ENCODE measurements around the gene CATSPERZ.
A peak's percentile ranks its signal among the peaks of the same experiment; 100 is the strongest.

The CATSPERZ gene

DNA sequence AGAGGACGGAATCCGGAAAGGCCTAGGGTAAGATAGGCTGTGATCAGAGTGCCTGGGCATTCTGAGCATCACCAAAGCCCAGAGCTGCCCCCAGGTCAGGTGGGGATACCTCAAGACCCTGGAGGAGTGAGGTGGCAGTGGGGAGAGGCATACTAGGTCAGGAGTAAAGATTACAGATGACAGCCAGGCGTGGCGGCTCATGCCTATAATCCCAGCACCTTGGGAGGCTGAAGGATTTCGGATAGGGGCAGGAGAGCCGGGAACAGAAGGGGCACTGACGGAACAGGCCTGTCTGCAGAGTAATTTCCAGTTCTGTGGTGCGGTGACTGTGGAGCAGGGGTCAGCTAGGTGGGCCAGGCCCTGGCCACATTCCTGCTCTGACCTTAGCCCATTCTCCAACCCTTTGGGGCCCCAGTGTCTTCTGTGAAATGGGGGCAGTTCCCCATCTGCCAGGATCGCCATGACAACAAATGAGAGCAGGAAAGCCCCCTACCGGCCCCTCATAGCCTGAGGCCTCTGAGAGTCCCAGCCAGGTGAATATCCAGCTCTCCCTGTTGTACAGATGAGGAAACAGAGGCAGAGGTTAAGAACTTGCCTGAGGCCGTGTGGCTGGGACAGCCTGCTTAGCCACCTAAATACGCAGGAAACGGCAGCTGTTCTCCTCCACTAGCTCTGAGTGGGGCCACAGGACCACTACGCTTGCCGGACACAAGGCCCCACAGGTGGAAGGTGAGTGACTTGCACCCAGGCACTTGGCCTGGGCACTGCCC lies 24.9 kb upstream of the CATSPERZ start:
- H3K4me1 Mint-ChIP-seq = peaks cover 4% of the 10 kb centered on the region
- H3K27ac Mint-ChIP-seq = no peak overlapping the region
- no peak overlapping the region for H3K4me3 Mint-ChIP-seq
- no peaks in the 10 kb centered on the region for H3K9me3 Mint-ChIP-seq
- H3K36me3 Mint-ChIP-seq (ENCODE audit: low read depth) = peaks cover 9% of the 10 kb centered on the region
- H3K27me3 Mint-ChIP-seq (ENCODE audit: low read depth) = no peaks in the 10 kb centered on the region
- no peak for TF ChIP-seq CTCF (IDR thresholded peaks at IDR 0.05; ENCODE audit: unreplicated experiment in 3 of 3)

GRCh38 chr11:64275841-64276240 lies 24.3 kb upstream of the CATSPERZ start:
- no peaks in the 10 kb centered on the region for H3K27me3 Mint-ChIP-seq (ENCODE audit: low read depth)
- H3K9me3 Mint-ChIP-seq = no peaks in the 10 kb centered on the region
- peaks cover 9% of the 10 kb centered on the region for H3K36me3 Mint-ChIP-seq (ENCODE audit: low read depth)
- TF ChIP-seq CTCF (IDR thresholded peaks at IDR 0.05; ENCODE audit: unreplicated experiment in 3 of 3) = no peak
- no peak overlapping the region for H3K4me3 Mint-ChIP-seq
- H3K4me1 Mint-ChIP-seq = peaks cover 4% of the 10 kb centered on the region
- H3K27ac Mint-ChIP-seq = no peak overlapping the region

DNA sequence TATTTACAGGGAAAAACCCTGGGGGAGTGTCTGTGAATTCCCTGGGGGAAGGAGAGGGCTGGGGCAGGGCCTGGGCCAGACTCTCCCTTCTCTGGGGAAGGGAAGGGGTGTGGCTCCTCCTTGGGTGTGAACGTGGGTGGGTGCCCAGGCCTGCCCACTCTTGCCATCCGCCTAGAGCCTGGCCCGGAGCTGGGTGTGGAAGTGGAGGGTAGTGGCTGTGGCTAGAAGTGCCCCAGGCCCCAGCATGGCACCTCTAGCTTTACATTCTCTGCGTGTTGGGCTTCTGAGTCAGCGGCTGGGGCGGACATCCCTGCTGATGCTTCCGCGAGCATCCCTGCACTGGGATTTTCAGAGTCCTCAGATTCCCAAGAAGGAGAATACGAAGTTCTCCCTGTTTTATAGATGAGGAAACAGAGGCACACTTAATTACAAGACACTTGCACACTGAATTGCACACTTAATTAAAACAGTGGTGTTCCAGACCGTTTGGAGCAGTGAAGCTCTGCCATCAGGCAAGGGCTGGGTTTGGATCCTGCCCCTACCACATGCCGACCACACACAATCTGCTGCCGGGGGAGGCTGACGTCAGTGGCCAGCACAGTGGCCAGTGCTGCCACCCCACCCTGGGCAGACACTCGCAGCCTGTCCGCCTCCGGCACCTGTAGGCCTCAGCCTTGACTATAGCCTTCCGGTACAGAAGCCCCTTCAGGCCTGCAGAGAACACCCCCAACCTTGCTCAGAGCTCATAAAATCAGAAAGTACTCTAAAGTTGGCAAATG lies 23.3 kb upstream of the CATSPERZ start:
- Mint-ChIP-seq H3K9me3 (no peaks in the 10 kb centered on the region), H3K4me3 (no peak overlapping the region), H3K4me1 (peaks cover 4% of the 10 kb centered on the region), H3K27ac (no peak overlapping the region), H3K36me3 (ENCODE audit: low read depth) (peaks cover 18% of the 10 kb centered on the region), H3K27me3 (ENCODE audit: low read depth) (no peaks in the 10 kb centered on the region)
- TF ChIP-seq CTCF (IDR thresholded peaks at IDR 0.05; ENCODE audit: unreplicated experiment in 3 of 3) = no peak

DNA sequence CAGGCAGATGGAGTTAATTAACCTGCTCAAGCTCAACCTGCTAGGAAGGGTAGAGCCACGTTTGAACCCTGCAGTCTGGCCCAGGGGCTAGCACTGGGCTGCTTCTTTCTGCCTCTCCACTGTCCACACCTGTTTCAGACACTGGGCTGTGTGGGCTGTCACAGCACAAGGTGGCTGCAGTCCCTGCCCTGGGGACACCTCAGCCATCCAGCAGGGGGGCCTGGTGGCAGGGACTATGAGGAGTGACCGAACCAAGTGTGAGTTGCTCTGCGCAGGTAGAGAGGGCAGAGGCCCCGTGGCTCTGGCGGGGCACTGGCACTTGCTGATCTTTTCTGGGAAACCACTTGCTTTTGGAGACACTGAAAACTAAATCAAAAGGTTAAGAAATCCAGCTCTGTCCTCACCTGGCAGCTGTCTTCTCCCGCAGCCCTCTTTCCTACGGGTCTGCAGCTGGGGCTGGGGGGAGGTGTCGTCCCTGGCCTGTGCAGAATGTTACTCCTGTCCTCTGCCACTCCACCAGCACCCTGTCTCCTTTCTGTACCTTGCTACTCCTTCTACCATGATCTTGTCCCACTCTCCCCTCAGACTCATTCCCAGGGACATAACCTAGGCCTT lies 21.5 kb upstream of the CATSPERZ start:
- TF ChIP-seq CTCF (IDR thresholded peaks at IDR 0.05; ENCODE audit: unreplicated experiment in 3 of 3) = no peak
- H3K4me1 Mint-ChIP-seq = peaks cover 4% of the 10 kb centered on the region
- H3K27me3 Mint-ChIP-seq (ENCODE audit: low read depth) = no peaks in the 10 kb centered on the region
- peak overlapping the region in 1 of 3 experiments; percentile 16 for H3K27ac Mint-ChIP-seq
- peaks cover 24% of the 10 kb centered on the region for H3K36me3 Mint-ChIP-seq (ENCODE audit: low read depth)
- H3K4me3 Mint-ChIP-seq = no peak overlapping the region
- no peaks in the 10 kb centered on the region for H3K9me3 Mint-ChIP-seq

DNA sequence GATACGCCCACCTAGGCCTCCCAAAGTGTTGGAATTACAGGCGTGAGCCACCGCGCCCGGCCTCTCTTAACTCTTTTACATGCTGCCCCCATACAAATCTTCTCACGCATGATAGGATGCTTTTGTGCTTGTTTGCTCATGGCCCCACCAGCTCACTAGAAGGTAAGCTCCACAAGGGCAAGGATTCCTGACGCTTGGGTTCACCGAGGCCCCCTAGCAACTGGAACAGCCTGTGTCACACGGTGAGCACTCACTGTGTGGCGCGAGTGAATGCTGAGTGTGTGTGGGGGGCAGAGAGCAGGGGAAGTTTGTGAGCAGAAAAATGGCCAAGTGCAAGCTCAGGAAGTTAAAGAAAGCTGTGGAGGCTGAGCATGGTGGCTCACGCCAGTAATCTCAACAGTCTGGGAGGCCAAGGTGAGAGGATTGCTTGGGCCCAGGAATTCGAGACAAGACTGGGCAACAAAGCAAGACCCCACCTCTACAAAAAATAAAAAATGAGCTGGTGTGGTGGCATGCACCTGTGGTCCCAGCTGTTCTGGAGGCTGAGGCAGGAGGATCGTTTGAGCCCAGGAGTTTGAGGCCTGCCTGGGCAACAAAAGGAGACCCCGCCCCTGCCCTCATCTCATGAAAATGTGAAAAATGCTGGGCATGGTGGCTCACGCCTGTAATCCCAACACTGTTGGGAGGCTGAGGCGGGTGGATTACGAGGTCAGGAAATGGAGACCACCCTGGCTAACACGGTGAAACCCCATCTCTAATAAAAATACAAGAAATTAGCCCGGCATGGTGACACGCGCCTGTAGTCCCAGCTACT lies 18.0 kb upstream of the CATSPERZ start:
- H3K4me3 Mint-ChIP-seq = peak overlapping the region; percentile 49 to 75 (median 56)
- H3K4me1 Mint-ChIP-seq = peaks cover 12% of the 10 kb centered on the region
- no peak for TF ChIP-seq CTCF (IDR thresholded peaks at IDR 0.05; ENCODE audit: unreplicated experiment in 3 of 3)
- no peaks in the 10 kb centered on the region for H3K9me3 Mint-ChIP-seq
- no peak overlapping the region for H3K27ac Mint-ChIP-seq
- H3K27me3 Mint-ChIP-seq (ENCODE audit: low read depth) = no peaks in the 10 kb centered on the region
- peaks cover 24% of the 10 kb centered on the region for H3K36me3 Mint-ChIP-seq (ENCODE audit: low read depth)
